ENCODE measurements around the gene KIF6.

The KIF6 gene

DNA sequence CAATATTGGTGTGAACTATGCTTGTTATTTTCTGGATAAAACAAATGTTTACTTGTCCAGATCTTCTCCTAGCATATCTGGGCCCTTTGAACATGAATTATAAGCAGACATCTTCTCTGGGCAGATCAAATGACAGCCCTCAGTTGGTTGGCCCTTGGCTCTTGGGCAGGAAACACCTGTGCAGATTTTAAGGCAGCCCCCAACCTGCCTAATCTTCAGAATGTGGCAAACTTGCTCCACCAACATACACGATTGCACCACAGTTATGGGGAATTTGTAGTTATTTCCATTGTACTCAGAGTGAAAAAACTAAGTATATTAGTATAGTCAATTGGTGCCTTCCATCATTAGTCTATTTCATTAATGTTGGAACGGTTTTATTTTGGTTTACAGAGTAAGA lies 307.8 kb downstream of the KIF6 start:
- no peak for DNase-seq (ENCODE audit: low read depth)

- no peak for DNase-seq (ENCODE audit: low read depth)
Observed at GRCh38 chr6:39416728-39417127, 308.5 kb downstream of the KIF6 start.

GRCh38 chr6:39416026-39416425 lies 309.2 kb downstream of the KIF6 start:
- DNase-seq (ENCODE audit: low read depth), result no peak

GRCh38 chr6:39415482-39415881 lies 309.7 kb downstream of the KIF6 start:
- no peak for DNase-seq (ENCODE audit: low read depth)

- no peak for DNase-seq (ENCODE audit: low read depth)
Observed at GRCh38 chr6:39411465-39411864, 313.7 kb downstream of the KIF6 start.

GRCh38 chr6:39411001-39411400 lies 314.2 kb downstream of the KIF6 start:
- DNase-seq (ENCODE audit: low read depth), result no peak

- DNase-seq (ENCODE audit: low read depth), result no peak
Observed at GRCh38 chr6:39409889-39410288, 315.3 kb downstream of the KIF6 start.

- no peak for DNase-seq (ENCODE audit: low read depth)
Observed at GRCh38 chr6:39407446-39407993, 317.7 kb downstream of the KIF6 start.

DNA sequence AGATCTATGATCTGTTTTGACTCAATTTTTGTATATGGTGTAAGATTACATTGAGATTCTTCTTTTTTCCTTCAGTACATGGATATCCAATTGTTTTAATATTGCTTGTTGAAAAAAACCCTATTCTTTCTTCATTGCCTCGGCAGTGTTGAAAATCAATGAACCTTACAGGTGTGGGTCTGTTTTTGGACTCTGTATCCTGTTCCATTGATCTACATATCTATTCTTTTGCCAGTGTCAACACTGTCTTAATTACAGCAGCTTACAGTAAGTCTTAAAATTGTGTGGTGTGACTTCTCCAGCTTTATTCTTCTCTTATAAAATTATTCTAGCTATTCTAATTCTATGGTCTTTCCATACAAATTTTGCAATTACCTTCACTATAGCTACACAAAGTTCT lies 320.9 kb downstream of the KIF6 start:
- DNase-seq (ENCODE audit: low read depth), result no peak

DNA sequence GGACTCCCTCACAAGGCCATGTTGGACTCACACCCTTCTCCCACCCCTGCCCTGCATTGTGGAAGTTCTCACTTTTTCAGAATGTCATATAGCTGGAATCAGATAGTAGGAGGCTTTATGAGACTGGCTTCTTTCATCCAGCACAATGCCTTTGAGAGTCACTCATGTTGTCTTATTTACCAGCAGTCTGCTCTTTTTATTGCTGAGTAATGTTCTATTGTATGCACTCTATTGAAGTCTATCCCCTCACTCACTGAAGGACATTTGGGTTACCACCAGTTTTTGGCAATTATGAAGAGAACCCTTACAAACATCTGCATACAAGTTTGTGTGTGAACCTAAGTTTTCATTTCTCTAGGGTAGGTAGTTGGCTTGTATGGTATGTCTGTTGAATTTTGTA lies 321.9 kb downstream of the KIF6 start:
- no peak for DNase-seq (ENCODE audit: low read depth)

DNA sequence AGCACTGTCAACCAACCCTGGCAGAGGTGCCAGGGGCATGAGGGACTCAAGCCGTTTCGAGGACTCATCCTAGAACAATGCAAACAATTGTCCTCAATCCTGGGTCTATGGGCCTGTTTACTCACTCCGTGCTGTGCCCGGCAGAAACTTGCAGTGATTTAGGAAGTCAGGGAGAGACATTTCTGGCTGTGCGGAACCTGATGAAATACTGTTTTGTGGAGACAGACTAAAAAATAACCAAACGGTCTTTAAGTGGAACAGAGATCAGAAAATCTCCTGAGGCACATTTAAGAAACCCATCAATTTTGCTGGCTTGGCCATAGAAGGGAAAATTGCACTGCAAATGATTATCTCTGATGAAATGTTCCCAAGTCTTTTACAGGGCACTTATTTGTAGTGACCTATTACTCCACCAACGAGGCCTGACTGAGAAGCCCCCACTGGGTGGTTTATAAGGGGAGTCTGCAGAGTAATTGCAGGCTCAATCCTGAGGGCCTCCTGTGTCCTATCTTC lies 322.9 kb downstream of the KIF6 start:
- DNase-seq (ENCODE audit: low read depth), result no peak

- DNase-seq (ENCODE audit: low read depth), result no peak
Observed at GRCh38 chr6:39401376-39401775, 323.8 kb downstream of the KIF6 start.

- DNase-seq (ENCODE audit: low read depth), result no peak
Observed at GRCh38 chr6:39400026-39400425, 325.2 kb downstream of the KIF6 start.

DNA sequence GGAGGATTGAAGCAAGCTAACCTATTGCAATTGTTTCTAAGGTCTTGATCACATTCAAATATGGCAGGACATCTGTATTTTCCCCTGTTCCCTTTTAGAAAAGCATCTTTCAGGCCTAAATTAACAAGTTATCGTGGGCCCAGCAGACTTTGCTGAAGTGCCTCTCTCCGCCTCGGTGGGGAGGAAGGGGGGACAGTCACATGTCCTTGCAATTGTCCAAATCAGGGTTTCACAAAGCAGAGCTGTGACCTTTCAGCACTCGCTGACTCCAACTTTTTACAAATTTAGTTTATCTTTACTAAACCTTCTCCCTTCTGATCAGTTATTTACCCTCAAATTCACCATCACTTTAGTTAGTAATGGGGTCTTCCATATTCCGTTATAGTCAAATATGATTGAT lies 328.4 kb downstream of the KIF6 start:
- no peak for DNase-seq (ENCODE audit: low read depth)

DNA sequence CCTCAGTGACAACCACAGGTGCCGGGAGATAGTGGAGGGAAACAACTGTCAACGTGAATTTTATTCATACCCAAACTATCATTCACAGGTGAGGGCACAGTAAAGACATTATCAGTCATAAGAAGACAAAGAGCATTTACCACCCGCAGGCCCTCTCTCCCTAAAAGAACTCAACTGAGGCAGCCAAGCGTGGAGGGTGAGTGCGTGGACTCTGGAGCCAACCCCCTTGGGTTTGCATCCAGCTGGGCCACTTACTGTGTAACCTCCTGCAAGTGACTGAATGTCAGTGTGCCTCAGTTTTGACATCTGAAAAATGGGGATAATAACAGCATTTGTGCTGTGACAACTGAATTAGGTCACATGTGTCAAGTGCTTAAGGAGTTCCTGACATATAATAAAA lies 332.1 kb downstream of the KIF6 start:
- no peak for DNase-seq (ENCODE audit: low read depth)

DNA sequence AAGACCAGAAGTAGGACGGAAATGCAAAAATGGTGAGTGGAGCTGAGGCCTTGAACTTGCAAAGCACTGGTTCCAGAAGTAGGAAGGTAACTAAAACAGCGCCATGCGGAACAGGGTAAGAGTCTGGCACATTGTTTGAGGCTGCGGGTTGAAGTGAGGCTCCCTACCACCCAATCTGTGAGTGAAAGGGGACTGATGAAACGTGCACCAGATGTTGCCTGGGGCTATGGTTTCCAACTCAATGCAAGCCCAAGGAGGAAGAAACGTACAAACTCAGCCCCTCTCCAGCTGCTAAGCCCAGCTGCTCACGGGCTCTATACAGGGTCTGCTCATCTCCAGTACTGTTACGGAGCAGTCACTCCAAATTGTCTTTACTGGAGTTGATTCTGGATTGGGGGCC lies 334.0 kb downstream of the KIF6 start:
- no peak for DNase-seq (ENCODE audit: low read depth)

DNA sequence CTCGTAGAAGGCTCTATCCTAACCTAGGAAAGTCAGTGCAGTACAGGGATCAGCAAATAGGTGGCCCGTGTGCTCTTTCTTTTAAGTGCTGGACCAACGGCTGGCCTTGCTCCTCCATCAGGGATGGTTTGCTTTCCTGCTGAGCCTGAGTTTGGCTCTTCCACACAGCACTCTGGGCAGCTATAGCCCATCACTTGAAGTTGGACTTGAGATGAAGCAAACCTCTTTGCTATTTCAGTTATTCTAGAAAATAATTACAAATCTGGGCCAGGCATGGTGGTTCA lies 335.8 kb downstream of the KIF6 start:
- no peak for DNase-seq (ENCODE audit: low read depth)

GRCh38 chr6:39388606-39389483 lies 336.4 kb downstream of the KIF6 start:
- no peak for DNase-seq (ENCODE audit: low read depth)

GRCh38 chr6:39387785-39388184 lies 337.4 kb downstream of the KIF6 start:
- DNase-seq (ENCODE audit: low read depth), result no peak

GRCh38 chr6:39386487-39386886 lies 338.7 kb downstream of the KIF6 start:
- no peak for DNase-seq (ENCODE audit: low read depth)

- DNase-seq (ENCODE audit: low read depth), result no peak
Observed at GRCh38 chr6:39381550-39382140, 343.6 kb downstream of the KIF6 start.

DNA sequence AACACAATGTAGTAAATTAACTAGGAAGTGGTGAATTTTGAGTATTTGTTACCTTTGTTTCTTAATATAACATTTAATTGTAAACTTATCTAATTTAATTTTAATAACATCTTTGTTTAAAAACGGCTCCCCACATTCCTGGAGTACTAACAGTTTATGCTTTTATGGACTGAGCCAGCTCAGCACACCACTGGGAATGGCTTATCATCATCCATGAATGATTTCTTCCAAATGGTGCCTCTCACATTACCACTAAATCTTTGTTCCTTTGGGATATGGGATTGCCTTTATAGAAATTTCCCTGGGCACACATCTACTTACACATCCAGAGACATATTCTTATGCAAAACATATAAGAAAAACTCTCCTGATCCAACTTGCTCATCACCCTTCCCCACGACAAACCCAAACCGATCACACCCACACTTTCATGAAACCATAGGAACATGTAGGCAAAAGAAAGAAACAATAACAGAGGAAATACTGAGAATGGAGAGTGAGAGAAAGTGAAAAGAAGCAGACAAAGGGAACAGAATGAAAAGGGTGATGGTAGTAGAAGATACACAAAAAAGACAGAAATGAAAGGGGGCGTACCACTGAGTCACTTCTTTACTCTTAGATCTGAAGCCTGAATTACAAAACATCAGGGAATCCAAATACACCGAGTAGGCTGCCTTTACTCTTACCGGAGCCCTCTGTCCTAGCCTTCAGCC lies 344.2 kb downstream of the KIF6 start:
- no peak for DNase-seq (ENCODE audit: low read depth)

GRCh38 chr6:39378960-39379425 lies 346.2 kb downstream of the KIF6 start:
- DNase-seq (ENCODE audit: low read depth), result no peak
